Measurements from ENCODE around the gene EPS15.
"Not testable (repeated sequence)": the region's sequence is repeated elsewhere in the genome, so short reads cannot be mapped to it uniquely, and the experiment has no call there.

The EPS15 gene

DNA sequence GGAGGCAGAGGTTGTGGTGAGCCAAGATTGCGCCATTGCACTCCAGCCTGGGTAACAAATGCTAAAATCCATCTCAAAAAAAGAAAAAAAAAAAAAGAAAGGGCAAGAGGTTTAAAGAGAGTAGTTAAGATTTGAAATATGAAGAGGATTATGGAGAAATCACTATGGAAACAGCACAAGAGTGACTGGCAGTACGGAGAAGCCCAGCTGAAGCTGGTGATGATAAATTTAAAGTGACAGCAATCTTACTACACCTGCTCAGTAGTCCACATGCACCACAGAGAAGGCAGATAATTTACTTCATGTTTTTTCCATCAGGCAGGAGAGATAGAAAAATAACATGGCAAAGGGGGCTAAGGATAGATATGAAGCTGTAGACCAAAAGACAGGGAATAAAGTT lies 56.8 kb downstream of the EPS15 start:
- POLR2A ChIA-PET; DNase-seq (ENCODE audit: extremely low spot score): not testable (repeated sequence)
- CTCF ChIA-PET = interaction anchor here (0.6 kb wide), 1 partner anchor 132 kb away, joined by 3 read pairs; no protein-coding TSS in a partner anchor
- TF ChIP-seq, protein P1, sequence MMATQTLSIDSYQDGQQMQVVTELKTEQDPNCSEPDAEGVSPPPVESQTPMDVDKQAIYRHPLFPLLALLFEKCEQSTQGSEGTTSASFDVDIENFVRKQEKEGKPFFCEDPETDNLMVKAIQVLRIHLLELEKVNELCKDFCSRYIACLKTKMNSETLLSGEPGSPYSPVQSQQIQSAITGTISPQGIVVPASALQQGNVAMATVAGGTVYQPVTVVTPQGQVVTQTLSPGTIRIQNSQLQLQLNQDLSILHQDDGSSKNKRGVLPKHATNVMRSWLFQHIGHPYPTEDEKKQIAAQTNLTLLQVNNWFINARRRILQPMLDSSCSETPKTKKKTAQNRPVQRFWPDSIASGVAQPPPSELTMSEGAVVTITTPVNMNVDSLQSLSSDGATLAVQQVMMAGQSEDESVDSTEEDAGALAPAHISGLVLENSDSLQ (IDR thresholded peaks at IDR 0.05) = 0 out of 2 replicates have a peak, but pooled peaks have one; percentile 15

DNA sequence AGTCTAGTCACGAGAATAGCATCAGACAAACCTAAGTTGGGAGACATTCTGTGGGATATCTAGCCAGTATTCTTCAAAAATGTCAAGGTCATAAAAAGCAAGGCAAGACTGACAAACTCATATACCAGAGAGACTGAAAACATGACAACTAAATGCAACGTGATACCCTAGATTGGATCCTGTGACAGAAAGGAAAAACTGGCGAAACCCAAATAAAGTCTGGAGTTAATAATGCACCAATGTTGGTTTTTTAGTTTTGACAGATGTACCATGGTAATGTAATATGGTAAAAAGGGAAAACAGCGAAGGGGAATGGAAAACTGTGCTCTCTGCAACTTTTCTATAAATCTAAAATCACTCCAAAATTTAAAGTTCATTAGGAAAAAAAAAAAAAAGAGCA lies 64.5 kb downstream of the EPS15 start:
- TF ChIP-seq FOXK2 (IDR thresholded peaks at IDR 0.05) (no peak), LEF1 (IDR thresholded peaks at IDR 0.05; ENCODE audit: borderline replicate concordance) (no peak), SP1 (IDR thresholded peaks at IDR 0.05) (no peak), TARDBP (IDR thresholded peaks at IDR 0.05) (no peak), ARNT (IDR thresholded peaks at IDR 0.05) (no peak), HDGF (IDR thresholded peaks at IDR 0.05; ENCODE audit: borderline replicate concordance) (no peak), CTBP1 (IDR thresholded peaks at IDR 0.05; ENCODE audit: borderline replicate concordance) (no peak), NFRKB (IDR thresholded peaks at IDR 0.05) (no peak), SUZ12 (IDR thresholded peaks at IDR 0.05) (no peak), ZNF384 (IDR thresholded peaks at IDR 0.05) (no peak), BHLHE40 (IDR thresholded peaks at IDR 0.05; ENCODE audit: borderline replicate concordance) (no peak), FOXM1 (IDR thresholded peaks at IDR 0.05; ENCODE audit: borderline replicate concordance) (no peak), ELF4 (IDR thresholded peaks at IDR 0.05) (no peak)
- TF ChIP-seq, protein P1 (IDR thresholded peaks at IDR 0.05) = no peak
- no peak for DNase-seq (ENCODE audit: extremely low spot score)
- POLR2A ChIA-PET = no interaction called here
- CTCF ChIA-PET = no interaction called here

DNA sequence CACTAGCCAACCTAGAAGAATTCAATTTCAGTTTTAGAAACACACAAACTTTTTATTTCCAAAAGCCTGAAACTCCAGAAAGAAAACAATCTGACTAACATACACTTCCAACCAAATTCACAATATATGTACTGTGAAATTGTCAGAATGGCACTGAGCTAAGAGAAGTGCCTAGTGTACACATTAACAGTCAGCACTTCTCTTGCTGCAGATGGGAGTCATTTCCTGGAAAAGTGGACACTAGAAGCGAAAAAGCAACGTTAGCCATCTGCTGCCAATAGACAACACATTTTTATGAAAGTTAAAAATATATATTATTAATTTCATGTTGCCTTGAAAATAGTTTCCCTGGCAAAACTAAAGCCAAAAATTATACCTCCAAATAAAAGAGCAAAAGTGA lies 66.1 kb downstream of the EPS15 start:
- DNase-seq (ENCODE audit: extremely low spot score) = no peak
- TF ChIP-seq NFRKB (IDR thresholded peaks at IDR 0.05) = no peak
- no peak for TF ChIP-seq SUZ12 (IDR thresholded peaks at IDR 0.05)
- TF ChIP-seq, protein P1 (IDR thresholded peaks at IDR 0.05) = no peak
- TF ChIP-seq TARDBP (IDR thresholded peaks at IDR 0.05) = no peak
- no peak for TF ChIP-seq HDGF (IDR thresholded peaks at IDR 0.05; ENCODE audit: borderline replicate concordance)
- no peak for TF ChIP-seq ARNT (IDR thresholded peaks at IDR 0.05)
- no peak for TF ChIP-seq SP1 (IDR thresholded peaks at IDR 0.05)
- TF ChIP-seq L3MBTL2 (conservative IDR thresholded peaks at IDR 0.05) = no peak
- TF ChIP-seq FOXM1 (IDR thresholded peaks at IDR 0.05; ENCODE audit: borderline replicate concordance) = no peak
- no peak for TF ChIP-seq CTBP1 (IDR thresholded peaks at IDR 0.05; ENCODE audit: borderline replicate concordance)
- no peak for TF ChIP-seq LEF1 (IDR thresholded peaks at IDR 0.05; ENCODE audit: borderline replicate concordance)
- TF ChIP-seq ELF4 (IDR thresholded peaks at IDR 0.05) = no peak
- TF ChIP-seq FOXA1 (IDR thresholded peaks at IDR 0.05) = no peak
- no peak for TF ChIP-seq FOXK2 (IDR thresholded peaks at IDR 0.05)
- no peak for TF ChIP-seq ZNF384 (IDR thresholded peaks at IDR 0.05)
- CTCF ChIA-PET = no interaction called here
- POLR2A ChIA-PET = no interaction called here

DNA sequence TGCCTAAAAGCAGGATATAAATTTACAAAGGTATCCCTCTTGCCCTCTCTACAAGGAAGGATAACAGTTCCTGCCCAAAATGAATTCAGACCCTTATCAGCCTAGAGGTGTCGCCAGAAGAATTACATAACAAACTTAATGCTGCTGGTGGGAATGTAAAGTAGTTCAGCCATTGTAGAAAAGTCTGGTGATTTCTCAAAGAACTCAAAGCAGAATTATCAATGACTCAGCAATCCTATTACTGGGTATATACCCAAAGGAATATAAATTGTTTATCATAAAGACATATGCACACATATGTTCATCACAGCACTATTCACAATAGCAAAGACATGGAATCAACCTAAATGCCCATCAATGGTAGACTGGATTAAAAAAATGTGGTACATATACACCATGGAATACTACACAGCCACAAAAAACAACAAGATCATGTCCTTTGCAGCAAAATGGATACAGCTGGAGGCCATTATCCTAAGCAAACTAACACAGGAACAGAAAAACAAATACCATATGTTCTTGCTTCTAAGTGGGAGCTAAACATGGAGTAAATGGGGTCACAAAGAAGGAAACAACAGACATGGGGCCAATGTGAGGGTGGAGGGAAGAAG lies 70.1 kb downstream of the EPS15 start:
- DNase-seq (ENCODE audit: extremely low spot score); CTCF ChIA-PET; POLR2A ChIA-PET: not testable (repeated sequence)

DNA sequence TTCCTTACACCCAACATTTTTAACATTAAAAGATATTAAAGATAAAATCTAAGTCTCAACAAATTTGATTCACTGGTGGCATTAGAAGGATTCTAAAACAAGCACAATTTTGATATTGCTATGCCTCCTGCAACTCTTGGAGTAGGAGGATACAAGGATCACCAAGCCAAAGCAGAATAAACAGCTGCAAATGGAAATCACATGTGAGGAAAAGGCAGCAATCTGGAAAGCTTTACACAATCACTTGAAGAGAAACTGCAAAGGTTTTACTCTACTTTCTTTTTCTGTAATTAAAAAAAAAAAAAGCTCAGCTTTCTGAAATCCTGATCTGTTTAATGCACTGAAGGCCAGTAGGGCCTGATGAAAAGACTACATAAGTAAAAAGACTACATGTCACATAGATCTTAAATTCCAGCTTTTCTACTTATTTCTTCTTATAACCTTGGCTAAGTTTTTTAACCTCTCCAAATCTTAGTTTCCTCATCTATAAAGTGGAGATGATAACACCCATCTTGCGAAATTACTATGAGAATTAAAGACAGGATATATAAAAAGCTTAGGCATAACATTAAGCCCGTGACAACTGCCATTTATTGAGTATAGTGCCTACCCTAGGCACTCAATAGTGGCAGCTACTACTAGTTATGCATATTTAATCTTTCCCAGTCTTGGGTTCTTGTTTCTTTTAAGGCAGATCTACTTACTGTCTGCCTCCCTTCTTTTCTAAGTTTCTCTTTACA lies 73.5 kb downstream of the EPS15 start:
- TF ChIP-seq FOXA1 (IDR thresholded peaks at IDR 0.05) (no peak), TARDBP (IDR thresholded peaks at IDR 0.05) (no peak), ELF4 (IDR thresholded peaks at IDR 0.05) (no peak), SUZ12 (IDR thresholded peaks at IDR 0.05) (no peak), SP1 (IDR thresholded peaks at IDR 0.05) (no peak), LEF1 (IDR thresholded peaks at IDR 0.05; ENCODE audit: borderline replicate concordance) (no peak), L3MBTL2 (conservative IDR thresholded peaks at IDR 0.05) (no peak), BHLHE40 (IDR thresholded peaks at IDR 0.05; ENCODE audit: borderline replicate concordance) (no peak), ZNF384 (IDR thresholded peaks at IDR 0.05) (no peak), ARNT (IDR thresholded peaks at IDR 0.05) (no peak), HDGF (IDR thresholded peaks at IDR 0.05; ENCODE audit: borderline replicate concordance) (no peak), NFRKB (IDR thresholded peaks at IDR 0.05) (no peak), CTBP1 (IDR thresholded peaks at IDR 0.05; ENCODE audit: borderline replicate concordance) (no peak), FOXM1 (IDR thresholded peaks at IDR 0.05; ENCODE audit: borderline replicate concordance) (no peak)
- no peak for DNase-seq (ENCODE audit: extremely low spot score)
- CTCF ChIA-PET = no interaction called here
- POLR2A ChIA-PET = no interaction called here

DNA sequence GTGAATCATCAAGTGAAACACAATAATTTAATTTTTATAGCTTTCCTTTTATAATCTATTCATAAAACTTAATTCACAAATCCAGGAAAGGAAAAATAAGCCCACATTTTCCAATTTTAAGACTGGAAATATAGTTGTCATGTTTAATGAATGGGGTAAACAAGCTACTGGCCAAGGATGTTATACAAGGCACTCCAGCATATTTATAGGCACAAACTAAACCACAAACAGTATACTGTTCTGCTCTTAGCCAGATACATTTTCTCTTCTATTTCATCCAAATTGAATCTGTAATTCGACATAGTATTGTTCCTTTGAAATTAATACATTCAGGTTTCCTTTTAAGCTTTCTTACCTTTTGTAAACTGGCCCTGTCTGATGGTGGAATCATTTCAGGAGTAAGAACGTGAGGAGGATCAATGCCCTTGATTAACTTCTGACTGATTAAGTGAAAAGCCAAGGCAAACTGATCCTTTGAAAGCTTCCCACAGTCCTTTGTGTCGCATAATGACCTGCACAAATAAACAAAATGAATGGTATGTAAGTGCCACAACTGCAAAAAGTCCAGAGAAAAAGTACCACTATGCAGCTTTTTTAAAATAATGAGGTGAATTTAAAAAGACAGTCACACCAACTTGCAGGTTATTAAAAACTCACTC lies 74.4 kb downstream of the EPS15 start:
- TF ChIP-seq ARNT (IDR thresholded peaks at IDR 0.05) = no peak
- TF ChIP-seq CTBP1 (IDR thresholded peaks at IDR 0.05; ENCODE audit: borderline replicate concordance) = no peak
- no peak for TF ChIP-seq NFRKB (IDR thresholded peaks at IDR 0.05)
- TF ChIP-seq TARDBP (IDR thresholded peaks at IDR 0.05) = no peak
- TF ChIP-seq, protein P1 (IDR thresholded peaks at IDR 0.05) = no peak
- no peak for TF ChIP-seq LEF1 (IDR thresholded peaks at IDR 0.05; ENCODE audit: borderline replicate concordance)
- no peak for TF ChIP-seq FOXM1 (IDR thresholded peaks at IDR 0.05; ENCODE audit: borderline replicate concordance)
- DNase-seq (ENCODE audit: extremely low spot score) = no peak
- ChIA-PET POLR2A (no interaction called here), CTCF (no interaction called here)

Data from HEK293T (cell line).